Suprapubic skin (tissue), 4 donors: ENCODE measurements around the gene NOP56. TPM values are rescaled to one million over a fixed set of nuclear protein-coding genes. Genes with fewer than 3 reads are reported as not detected.

ENCODE experiments used
- DNase-seq, 2 donors: peaks; one replicate each; pipeline ENCODE4 v3.0.0-alpha.2; 2019; ENCODE audit warnings: low spot score in 2 of 2
- H3K27ac ChIP-seq: fragments of 200-600 bp; sonication (generic); one replicate; pipeline ENCODE4 v1.5.1; 2019
- H3K27me3 ChIP-seq: fragments of 200-600 bp; sonication (generic); one replicate; pipeline ENCODE4 v1.5.1; 2019
- H3K36me3 ChIP-seq: fragments of 200-600 bp; sonication (generic); one replicate; pipeline ENCODE4 v1.5.1; 2019
- H3K4me1 ChIP-seq: fragments of 200-600 bp; sonication (generic); one replicate; pipeline ENCODE4 v1.5.1; 2019
- H3K4me3 ChIP-seq: fragments of 200-600 bp; sonication (generic); one replicate; pipeline ENCODE4 v1.5.1; 2019; ENCODE audit warnings: mild to moderate bottlenecking
- H3K9me3 ChIP-seq: fragments of 200-600 bp; sonication (generic); one replicate; pipeline ENCODE4 v1.5.1; 2019
- CTCF ChIP-seq, 2 donors: fragments of 200-600 bp in 1 of 2; fragments of 450-650 bp in 1 of 2; sonication (generic) in 1 of 2; IDR thresholded peaks; one replicate each; pipeline ENCODE4 v1.5.1; 2016 to 2019; ENCODE audit warnings: antibody characterized with exemption in 2 of 2, mild to moderate bottlenecking in 1 of 2, moderate library complexity in 1 of 2
- EP300 ChIP-seq: sonication (generic); formaldehyde crosslinking; IDR thresholded peaks from one replicate; pipeline ENCODE4 v1.6.1; 2017; ENCODE audit warnings: antibody characterized with exemption
- POLR2A ChIP-seq, 2 donors: fragments of 450-650 bp; IDR thresholded peaks; one replicate each; pipeline ENCODE4 v1.6.1; 2017; ENCODE audit warnings: antibody characterized with exemption in 2 of 2, mild to moderate bottlenecking in 2 of 2, moderate library complexity in 2 of 2
- POLR2AphosphoS5 ChIP-seq, 3 donors: sonication (generic); formaldehyde crosslinking; IDR thresholded peaks; one replicate each; pipeline ENCODE4 v1.6.1; 2017; ENCODE audit warnings: antibody characterized with exemption in 3 of 3
- WGBS: methylation state at CpG from one replicate; pipeline ENCODE4 v1.1.5; 2018; 5-methylcytosine and 5-hydroxymethylcytosine counted together
- total RNA-seq, 4 donors: library from RNA; depleted of rRNA; stranded (reverse); fragments of >200 nt; gene quantifications; one replicate each; pipeline ENCODE4 v1.1.0, GENCODE V29; 2016

The NOP56 gene
- total RNA-seq, 4 donors from 2014 or later, result 81.2 to 140 (median 109) TPM

GRCh38 chr20:2698186-2698817 lies 45.9 kb downstream of the NOP56 start:
- peaks cover 28% of the 10 kb centered on the region for H3K27me3 ChIP-seq
- no peak for TF ChIP-seq POLR2AphosphoS5 (IDR thresholded peaks at IDR 0.05)
- no peak for TF ChIP-seq CTCF (IDR thresholded peaks at IDR 0.05)
- no peak for TF ChIP-seq POLR2A (IDR thresholded peaks at IDR 0.05)
- no peak for TF ChIP-seq EP300
- no peak overlapping the region for H3K27ac ChIP-seq
- 90% methylated on average over 4 of the region's 4 CpGs for WGBS
- no peaks in the 10 kb centered on the region for H3K9me3 ChIP-seq
- peaks cover 7% of the 10 kb centered on the region for H3K4me1 ChIP-seq
- no peak overlapping the region for H3K4me3 ChIP-seq
- peak; percentile 44 to 73 for DNase-seq
- H3K36me3 ChIP-seq, result no peaks in the 10 kb centered on the region

- TF ChIP-seq EP300 (no peak), POLR2AphosphoS5 (IDR thresholded peaks at IDR 0.05) (no peak), CTCF (IDR thresholded peaks at IDR 0.05) (no peak), POLR2A (IDR thresholded peaks at IDR 0.05) (no peak)
Measured at GRCh38 chr20:2698912-2699311, 46.5 kb downstream of the NOP56 start.

GRCh38 chr20:2699775-2700413 lies 47.5 kb downstream of the NOP56 start:
- peak in 1 of 2 donors; percentile 18 for DNase-seq
- no peak overlapping the region for H3K4me3 ChIP-seq
- H3K36me3 ChIP-seq, result no peaks in the 10 kb centered on the region
- 76% methylated on average over 4 of the region's 5 CpGs for WGBS
- H3K27ac ChIP-seq, result no peak overlapping the region
- no peaks in the 10 kb centered on the region for H3K9me3 ChIP-seq
- TF ChIP-seq POLR2AphosphoS5 (IDR thresholded peaks at IDR 0.05) (no peak), CTCF (IDR thresholded peaks at IDR 0.05) (no peak), EP300 (no peak), POLR2A (IDR thresholded peaks at IDR 0.05) (no peak)
- peaks cover 12% of the 10 kb centered on the region for H3K27me3 ChIP-seq
- no peaks in the 10 kb centered on the region for H3K4me1 ChIP-seq

More at GRCh38 chr20:2698912-2699311, 46.5 kb downstream of the NOP56 start:
- no peaks in the 10 kb centered on the region for H3K9me3 ChIP-seq
- peaks cover 22% of the 10 kb centered on the region for H3K27me3 ChIP-seq
- H3K36me3 ChIP-seq, result no peaks in the 10 kb centered on the region
- peaks cover under 1% of the 10 kb centered on the region for H3K4me1 ChIP-seq
- DNase-seq, result peak; percentile 42 to 48
- no peak overlapping the region for H3K27ac ChIP-seq
- no peak overlapping the region for H3K4me3 ChIP-seq
- WGBS, result 87% methylated on average over 4 of the region's 4 CpGs

- TF ChIP-seq POLR2AphosphoS5 (IDR thresholded peaks at IDR 0.05) (no peak), EP300 (no peak), CTCF (IDR thresholded peaks at IDR 0.05) (no peak), POLR2A (IDR thresholded peaks at IDR 0.05) (no peak)
- peak; percentile 49 to 68 for DNase-seq
- peaks cover 10% of the 10 kb centered on the region for H3K27me3 ChIP-seq
- H3K4me1 ChIP-seq, result no peaks in the 10 kb centered on the region
- H3K4me3 ChIP-seq, result no peak overlapping the region
- H3K36me3 ChIP-seq, result no peaks in the 10 kb centered on the region
- H3K9me3 ChIP-seq, result no peaks in the 10 kb centered on the region
- WGBS, result 71% methylated on average over 6 of the region's 9 CpGs
- no peak overlapping the region for H3K27ac ChIP-seq
Measured at GRCh38 chr20:2700913-2701620, 48.6 kb downstream of the NOP56 start.

- TF ChIP-seq CTCF (IDR thresholded peaks at IDR 0.05) (no peak), POLR2AphosphoS5 (IDR thresholded peaks at IDR 0.05) (no peak), EP300 (no peak)
- H3K27me3 ChIP-seq, result peaks cover 9% of the 10 kb centered on the region
- peak in 1 of 2 donors; percentile 62 for DNase-seq
- no peak overlapping the region for H3K4me3 ChIP-seq
- whole genome bisulfite sequencing, result 85% methylated on average over 5 of the region's 5 CpGs
- H3K36me3 ChIP-seq, result no peaks in the 10 kb centered on the region
- H3K9me3 ChIP-seq, result no peaks in the 10 kb centered on the region
- no peak overlapping the region for H3K27ac ChIP-seq
- H3K4me1 ChIP-seq, result no peaks in the 10 kb centered on the region
Measured at GRCh38 chr20:2701671-2702081, 49.2 kb downstream of the NOP56 start.
